Activated naive CD8-positive, alpha-beta T cell (primary cell): ENCODE results near the gene MYO16.

ENCODE experiments used
- H3K27ac Mint-ChIP-seq: one replicate; pipeline ENCODE4 v1.8.0; 2021; ENCODE audit warnings: mixed read lengths
- H3K27me3 Mint-ChIP-seq: one replicate; pipeline ENCODE4 v1.8.0; 2021; ENCODE audit warnings: mixed read lengths
- H3K36me3 Mint-ChIP-seq: one replicate; pipeline ENCODE4 v1.8.0; 2021; ENCODE audit warnings: mixed read lengths
- H3K4me1 Mint-ChIP-seq: one replicate; pipeline ENCODE4 v1.8.0; 2021; ENCODE audit warnings: low read depth, mixed read lengths
- H3K4me3 Mint-ChIP-seq: one replicate; pipeline ENCODE4 v1.8.0; 2021; ENCODE audit warnings: mild to moderate bottlenecking, mixed read lengths
- H3K9me3 Mint-ChIP-seq: one replicate; pipeline ENCODE4 v1.8.0; 2021; ENCODE audit warnings: low read depth, mixed read lengths

Gene MYO16

DNA sequence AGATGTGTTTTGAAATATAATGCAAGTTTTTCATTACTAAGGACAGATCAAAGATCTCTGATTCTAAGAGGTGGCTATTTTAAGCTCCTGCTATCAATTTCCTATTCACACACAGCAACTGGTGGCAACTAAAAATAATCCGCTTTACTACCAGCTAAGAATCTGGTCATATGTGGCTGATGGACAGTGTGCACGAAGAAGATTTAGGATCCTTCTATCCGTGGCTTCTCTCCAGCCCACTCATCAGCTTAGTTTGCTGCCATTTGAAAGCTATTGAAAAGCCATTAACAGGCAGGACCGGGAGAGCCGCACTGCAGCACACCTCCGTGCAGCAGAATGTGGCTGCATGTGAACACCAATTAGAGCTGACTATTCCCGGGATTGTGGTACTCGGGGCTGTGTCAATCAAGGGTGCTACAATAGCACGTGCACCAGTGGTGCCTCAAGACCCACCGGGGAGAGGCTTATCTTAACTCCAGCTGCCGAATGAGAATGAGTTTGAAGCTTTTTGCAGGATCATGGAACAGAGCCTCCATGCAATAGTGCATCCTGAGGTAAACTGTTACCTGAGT, at the start of gene MYO16:
Gene MYO16 (plus strand): TSS at position 431 of the 572 bp plus-strand sequence. CDS start 234 bp downstream, outside the sequence.
- Mint-ChIP-seq H3K36me3 (no peaks in the 10 kb centered on the region), H3K27ac (no peak within 1 kb of the TSS), H3K9me3 (no peaks in the 10 kb centered on the region), H3K27me3 (no peaks in the 10 kb centered on the region), H3K4me1 (no peaks in the 10 kb centered on the region), H3K4me3 (no peak within 1 kb of the TSS)

DNA sequence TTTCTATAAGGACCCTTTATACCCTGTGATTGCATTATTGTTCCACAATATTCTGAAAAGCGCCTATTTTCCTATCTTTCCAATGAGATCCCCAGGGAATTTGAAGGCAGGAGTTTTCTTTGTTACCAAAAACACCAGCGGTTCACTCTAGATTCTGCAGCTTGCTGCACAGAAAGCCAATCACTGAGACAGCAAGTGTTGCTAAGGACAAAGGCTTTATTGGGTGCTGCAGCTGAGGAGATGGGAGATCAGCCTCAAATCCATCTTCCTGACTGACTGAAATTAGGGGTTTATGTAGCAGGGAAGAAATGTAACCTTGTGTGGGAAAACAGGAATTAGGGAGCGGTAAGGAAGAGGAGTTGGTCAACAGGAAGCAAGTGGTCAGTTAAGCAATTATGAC, 42.6 kb upstream of the MYO16 start:
- peaks cover 6% of the 10 kb centered on the region for H3K27me3 Mint-ChIP-seq
- no peaks in the 10 kb centered on the region for H3K4me1 Mint-ChIP-seq
- H3K27ac Mint-ChIP-seq: no peak overlapping the region
- peaks cover 11% of the 10 kb centered on the region for H3K9me3 Mint-ChIP-seq
- no peak overlapping the region for H3K4me3 Mint-ChIP-seq
- H3K36me3 Mint-ChIP-seq: no peaks in the 10 kb centered on the region

DNA sequence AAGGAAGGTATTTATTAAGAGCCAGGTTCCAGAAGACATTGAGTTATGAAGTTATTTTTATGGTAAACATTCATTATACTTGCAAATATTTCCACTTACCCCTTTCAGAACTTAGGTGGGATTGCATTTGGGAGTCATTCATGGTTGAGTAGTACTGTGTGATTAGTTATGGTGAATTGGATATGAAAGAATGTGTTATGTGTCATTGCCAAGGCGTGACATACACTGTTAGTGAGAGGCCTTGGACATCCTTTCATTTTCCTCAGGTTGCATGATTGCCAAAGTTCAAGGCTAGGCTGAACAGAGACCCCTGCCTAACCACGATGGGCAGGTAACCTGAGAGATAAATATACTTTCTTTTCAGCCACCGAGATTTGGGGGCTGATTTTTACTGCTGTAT, 40.9 kb upstream of the MYO16 start:
- peaks cover 6% of the 10 kb centered on the region for H3K27me3 Mint-ChIP-seq

DNA sequence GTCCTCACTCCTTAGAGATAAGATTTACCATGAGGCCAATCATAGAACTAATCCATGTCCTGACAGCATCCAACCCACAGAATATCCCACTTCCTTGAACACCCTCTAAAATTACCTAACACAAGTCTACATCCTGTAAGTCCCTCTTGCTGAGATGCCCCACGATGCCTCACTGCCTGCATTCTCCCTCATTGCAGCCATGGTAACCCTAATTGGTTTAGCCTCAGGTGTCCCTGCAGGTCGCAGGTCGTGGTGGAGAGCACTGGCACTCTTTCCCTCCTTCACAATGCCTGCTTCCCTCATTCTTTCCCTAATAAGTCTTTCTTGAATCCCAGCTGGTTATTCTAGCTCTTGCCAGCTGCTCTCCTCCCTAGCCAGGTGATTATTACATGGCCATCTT, 35.3 kb upstream of the MYO16 start:
- peaks cover 6% of the 10 kb centered on the region for H3K27me3 Mint-ChIP-seq

More for the DNA sequence above, 40.9 kb upstream of the MYO16 start:
- H3K4me3 Mint-ChIP-seq: no peak overlapping the region
- no peaks in the 10 kb centered on the region for H3K4me1 Mint-ChIP-seq
- no peaks in the 10 kb centered on the region for H3K36me3 Mint-ChIP-seq
- peaks cover 11% of the 10 kb centered on the region for H3K9me3 Mint-ChIP-seq
- no peak overlapping the region for H3K27ac Mint-ChIP-seq

DNA sequence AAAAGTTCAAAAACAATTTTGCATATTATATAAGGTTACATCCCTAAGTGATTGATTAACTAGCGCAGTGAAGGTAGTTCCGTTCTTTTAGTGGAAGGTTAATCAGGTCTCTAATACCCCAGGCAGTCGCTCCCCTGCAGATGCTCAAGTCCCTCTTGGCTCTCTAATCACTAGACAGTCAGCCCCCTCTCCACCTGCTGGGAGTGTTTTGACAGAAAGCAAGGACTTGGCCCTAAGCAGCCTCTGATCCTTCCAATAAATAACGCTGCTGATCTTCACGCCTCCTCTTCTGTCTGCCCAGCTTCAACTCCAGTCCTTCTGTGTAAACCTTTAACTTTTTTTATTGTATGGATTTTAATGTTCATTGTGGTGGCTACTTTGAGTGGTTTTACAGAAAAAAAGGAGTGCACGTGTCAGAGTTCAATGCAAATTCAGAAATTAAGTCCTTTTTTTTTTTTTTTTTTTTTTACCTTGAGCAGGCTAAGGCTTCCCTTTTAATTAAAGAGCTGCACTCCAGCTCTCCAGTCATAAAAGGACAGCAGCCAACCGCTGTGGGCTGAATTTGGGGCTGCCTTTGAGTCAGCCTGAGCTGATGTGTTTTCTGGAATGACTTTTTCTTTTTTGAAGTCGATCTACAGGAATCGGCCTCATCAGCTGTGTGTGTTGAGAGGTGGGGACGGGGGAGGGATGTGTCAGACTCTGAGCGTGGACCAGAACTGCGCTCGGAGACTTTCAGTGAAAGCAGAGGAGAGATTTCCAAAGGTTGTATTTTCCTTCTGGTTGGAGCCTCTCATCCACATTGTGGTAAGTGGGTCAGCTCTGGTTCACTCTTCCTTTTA, 33.8 kb upstream of the MYO16 start:
- Mint-ChIP-seq H3K9me3 (peaks cover 4% of the 10 kb centered on the region), H3K27ac (no peak overlapping the region), H3K4me1 (no peaks in the 10 kb centered on the region), H3K27me3 (peaks cover 1% of the 10 kb centered on the region), H3K36me3 (no peaks in the 10 kb centered on the region), H3K4me3 (no peak overlapping the region)

More for the DNA sequence above, 35.3 kb upstream of the MYO16 start:
- H3K4me3 Mint-ChIP-seq: no peak overlapping the region
- no peaks in the 10 kb centered on the region for H3K36me3 Mint-ChIP-seq
- no peaks in the 10 kb centered on the region for H3K9me3 Mint-ChIP-seq
- no peaks in the 10 kb centered on the region for H3K4me1 Mint-ChIP-seq
- H3K27ac Mint-ChIP-seq: no peak overlapping the region

DNA sequence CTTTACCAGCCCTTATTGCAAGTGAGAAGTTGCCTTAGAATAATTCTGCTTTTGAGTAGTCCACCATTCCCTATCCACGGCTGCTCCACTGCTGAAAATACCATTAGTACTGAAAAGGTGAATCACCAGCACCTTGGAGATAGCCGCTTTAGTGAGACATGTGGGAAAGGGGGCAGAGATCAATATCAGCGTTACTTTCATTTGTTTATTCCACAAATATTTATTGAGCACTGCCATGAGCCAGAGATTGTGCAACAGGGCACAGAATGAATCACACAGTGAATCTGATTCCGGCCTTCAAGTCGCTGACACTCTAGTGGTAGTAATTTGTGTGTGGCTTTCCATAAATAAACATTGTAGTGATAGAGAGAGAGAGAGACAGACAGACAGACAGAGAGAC, 31.5 kb upstream of the MYO16 start:
- H3K27me3 Mint-ChIP-seq: no peaks in the 10 kb centered on the region
- no peak overlapping the region for H3K27ac Mint-ChIP-seq
- no peaks in the 10 kb centered on the region for H3K36me3 Mint-ChIP-seq
- H3K9me3 Mint-ChIP-seq: peaks cover 9% of the 10 kb centered on the region
- H3K4me3 Mint-ChIP-seq: no peak overlapping the region
- H3K4me1 Mint-ChIP-seq: no peaks in the 10 kb centered on the region

DNA sequence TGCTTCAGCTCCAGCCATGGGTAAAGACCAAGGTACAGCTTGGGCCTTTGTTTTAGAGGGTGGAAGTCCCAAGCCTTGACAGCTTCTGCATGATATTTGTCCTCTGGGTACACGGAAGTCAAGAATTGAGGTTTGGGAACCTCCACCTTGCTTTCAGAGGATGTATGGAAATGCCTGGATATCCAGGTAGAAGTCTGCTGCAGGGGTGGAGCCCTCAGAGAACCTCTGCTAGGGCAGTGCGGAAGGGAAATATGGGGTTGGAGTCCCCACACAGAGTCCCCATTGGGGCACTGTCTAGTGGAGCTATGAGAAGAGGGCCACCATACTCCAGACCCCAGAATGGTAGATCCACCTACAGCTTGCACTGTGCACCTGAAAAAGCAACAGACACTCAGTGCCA, 23.0 kb upstream of the MYO16 start:
- no peaks in the 10 kb centered on the region for H3K36me3 Mint-ChIP-seq
- no peaks in the 10 kb centered on the region for H3K4me1 Mint-ChIP-seq
- H3K27me3 Mint-ChIP-seq: peaks cover 3% of the 10 kb centered on the region
- peaks cover 12% of the 10 kb centered on the region for H3K9me3 Mint-ChIP-seq
- no peak overlapping the region for H3K27ac Mint-ChIP-seq
- no peak overlapping the region for H3K4me3 Mint-ChIP-seq

DNA sequence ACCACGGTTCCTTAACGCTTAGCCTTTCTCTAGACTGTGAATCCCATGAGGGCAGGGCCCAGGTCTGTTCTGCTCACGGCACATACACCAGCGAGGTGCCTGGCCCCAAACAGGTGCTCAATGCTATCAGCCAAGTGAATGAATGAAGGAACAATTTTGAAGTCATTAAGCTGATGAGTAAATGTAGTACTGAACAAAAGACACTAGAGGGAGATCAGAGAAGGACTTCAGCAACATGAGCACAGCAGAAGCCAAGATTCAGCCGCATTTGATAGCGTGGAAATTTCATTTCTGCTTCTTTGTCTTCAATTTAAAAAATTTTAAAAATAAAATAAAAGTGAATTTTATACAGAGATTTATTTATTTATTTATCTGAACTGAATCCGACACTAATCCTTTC, 20.1 kb upstream of the MYO16 start:
- peaks cover 5% of the 10 kb centered on the region for H3K9me3 Mint-ChIP-seq
- H3K27me3 Mint-ChIP-seq: peaks cover 3% of the 10 kb centered on the region
- H3K4me3 Mint-ChIP-seq: no peak overlapping the region
- no peak overlapping the region for H3K27ac Mint-ChIP-seq
- H3K36me3 Mint-ChIP-seq: no peaks in the 10 kb centered on the region
- H3K4me1 Mint-ChIP-seq: no peaks in the 10 kb centered on the region

DNA sequence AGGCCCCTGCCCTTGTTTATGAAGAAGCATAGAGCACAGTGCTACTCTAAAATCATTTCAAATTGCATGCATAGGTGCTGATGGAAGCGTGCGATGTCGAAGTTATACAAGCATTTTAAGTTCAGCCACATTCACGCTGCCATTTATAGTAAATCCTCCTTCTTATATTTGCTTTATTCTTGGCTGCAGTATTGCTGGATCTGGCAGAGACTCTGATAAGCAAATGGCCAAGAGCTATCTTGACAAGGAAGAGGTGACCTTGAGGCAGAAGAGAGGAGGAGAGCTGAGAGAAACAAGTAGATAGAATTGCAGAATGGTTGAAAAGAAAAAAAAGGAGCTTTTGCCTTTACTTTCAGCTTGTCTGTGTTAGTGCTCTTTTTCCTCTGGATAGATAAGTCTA, 18.9 kb upstream of the MYO16 start:
- H3K9me3 Mint-ChIP-seq: peaks cover 5% of the 10 kb centered on the region
- no peak overlapping the region for H3K4me3 Mint-ChIP-seq
- H3K4me1 Mint-ChIP-seq: no peaks in the 10 kb centered on the region
- H3K27ac Mint-ChIP-seq: no peak overlapping the region
- peaks cover 3% of the 10 kb centered on the region for H3K27me3 Mint-ChIP-seq
- H3K36me3 Mint-ChIP-seq: no peaks in the 10 kb centered on the region

DNA sequence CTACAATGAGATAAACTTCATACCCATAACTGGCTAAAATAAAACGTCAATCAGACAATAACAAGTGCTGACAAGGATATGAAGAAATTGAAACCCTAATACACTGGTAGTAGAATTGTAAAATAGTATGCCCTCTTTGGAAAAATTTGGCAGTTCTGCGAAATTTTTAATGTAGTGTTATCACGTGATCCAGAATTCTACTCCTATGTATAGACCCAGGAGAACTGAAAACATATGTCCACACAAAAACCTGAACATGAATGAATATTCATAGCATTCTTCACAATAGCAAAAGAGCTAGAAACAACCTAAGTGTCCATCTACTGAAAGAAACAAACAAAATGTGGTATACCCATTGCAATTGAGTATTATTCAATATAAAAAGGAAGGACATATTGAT, 14.2 kb upstream of the MYO16 start:
- H3K9me3 Mint-ChIP-seq: no peaks in the 10 kb centered on the region
- H3K4me1 Mint-ChIP-seq: no peaks in the 10 kb centered on the region
- H3K4me3 Mint-ChIP-seq: no peak overlapping the region
- H3K27ac Mint-ChIP-seq: no peak overlapping the region
- no peaks in the 10 kb centered on the region for H3K27me3 Mint-ChIP-seq
- no peaks in the 10 kb centered on the region for H3K36me3 Mint-ChIP-seq

DNA sequence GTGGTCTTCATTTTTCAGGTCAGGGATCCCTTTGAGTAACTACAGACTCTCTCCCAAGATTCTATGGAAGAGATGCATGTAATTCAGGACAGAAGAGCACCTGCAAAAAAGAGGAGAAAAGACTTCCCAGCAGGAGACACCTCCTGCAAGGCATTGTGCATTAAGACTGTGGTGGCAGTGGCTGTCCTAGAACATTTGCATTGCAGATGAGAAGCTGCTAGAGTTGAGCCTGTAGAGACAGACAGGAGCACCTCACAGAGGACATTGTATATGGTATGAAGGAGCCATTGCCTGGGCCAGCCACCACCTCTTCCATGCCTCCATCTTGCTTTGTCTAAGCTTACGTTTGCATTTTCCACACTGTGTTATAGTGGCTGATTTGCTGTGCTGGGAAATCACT, 11.2 kb upstream of the MYO16 start:
- Mint-ChIP-seq H3K4me1 (no peaks in the 10 kb centered on the region), H3K36me3 (no peaks in the 10 kb centered on the region), H3K27me3 (peaks cover 1% of the 10 kb centered on the region), H3K4me3 (no peak overlapping the region), H3K9me3 (no peaks in the 10 kb centered on the region), H3K27ac (no peak overlapping the region)

DNA sequence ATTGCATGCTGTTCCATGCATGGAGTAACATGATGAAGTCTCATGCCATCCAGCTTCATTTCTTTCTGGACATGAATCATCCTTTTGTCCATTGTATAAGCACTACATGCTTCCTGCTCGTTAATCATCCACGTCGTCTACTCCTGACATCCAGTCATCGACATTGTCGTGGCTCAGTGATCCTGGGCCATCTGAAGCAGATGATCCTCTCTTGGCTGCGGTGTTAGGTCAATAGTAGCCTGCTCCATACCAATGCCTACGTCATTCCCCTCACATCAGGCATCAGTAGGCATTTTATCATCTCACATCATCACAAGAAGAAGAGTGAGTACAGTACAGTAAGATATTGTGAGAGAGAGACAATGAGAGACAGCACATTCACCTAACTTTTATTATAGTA, 7.9 kb upstream of the MYO16 start:
- Mint-ChIP-seq H3K4me1 (no peaks in the 10 kb centered on the region), H3K4me3 (no peak overlapping the region), H3K27me3 (peaks cover 1% of the 10 kb centered on the region), H3K9me3 (no peaks in the 10 kb centered on the region), H3K27ac (no peak overlapping the region), H3K36me3 (no peaks in the 10 kb centered on the region)

DNA sequence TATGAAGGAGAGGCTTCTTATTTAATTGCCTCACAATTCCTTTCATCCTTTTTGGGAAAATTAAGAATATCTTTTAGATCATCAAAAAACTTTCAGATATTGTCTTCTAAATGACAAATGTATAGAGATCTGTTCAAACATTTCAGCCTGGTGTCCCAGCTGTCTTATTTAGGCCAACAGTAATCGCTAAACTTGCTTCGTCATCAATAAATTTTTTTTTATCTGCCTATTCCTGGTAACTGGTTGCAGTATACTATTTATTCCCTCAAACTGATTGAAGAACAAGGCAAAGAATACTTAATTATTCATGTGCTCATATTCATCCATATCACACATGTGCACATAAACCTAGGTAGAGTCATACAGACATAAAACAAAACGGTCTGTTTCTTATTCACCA, 5.3 kb upstream of the MYO16 start:
- Mint-ChIP-seq H3K27ac (no peak overlapping the region), H3K4me1 (no peaks in the 10 kb centered on the region), H3K4me3 (no peak overlapping the region), H3K9me3 (no peaks in the 10 kb centered on the region), H3K36me3 (no peaks in the 10 kb centered on the region), H3K27me3 (peaks cover 1% of the 10 kb centered on the region)

DNA sequence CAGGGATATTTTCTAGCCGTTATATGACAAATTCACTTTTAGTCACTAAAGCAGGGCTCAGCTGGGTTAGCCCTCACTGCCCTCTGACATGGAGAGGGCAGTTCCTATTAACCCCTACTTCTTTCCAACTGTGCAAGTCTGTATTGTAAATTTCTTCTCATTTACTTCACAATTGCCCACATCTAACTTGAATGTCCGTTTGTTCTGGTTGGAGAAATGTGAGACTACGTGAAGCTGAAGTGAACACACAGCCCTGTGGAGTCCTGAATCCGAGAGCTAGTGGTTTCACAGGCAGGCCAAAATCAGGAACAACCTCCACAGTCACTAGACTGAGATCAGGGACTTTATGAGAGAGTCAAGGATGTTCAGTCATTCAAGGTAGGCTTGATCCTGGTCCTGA, 4.4 kb upstream of the MYO16 start:
- no peaks in the 10 kb centered on the region for H3K36me3 Mint-ChIP-seq
- H3K4me1 Mint-ChIP-seq: no peaks in the 10 kb centered on the region
- H3K27ac Mint-ChIP-seq: no peak overlapping the region
- H3K9me3 Mint-ChIP-seq: no peaks in the 10 kb centered on the region
- no peak overlapping the region for H3K4me3 Mint-ChIP-seq
- peaks cover 1% of the 10 kb centered on the region for H3K27me3 Mint-ChIP-seq

DNA sequence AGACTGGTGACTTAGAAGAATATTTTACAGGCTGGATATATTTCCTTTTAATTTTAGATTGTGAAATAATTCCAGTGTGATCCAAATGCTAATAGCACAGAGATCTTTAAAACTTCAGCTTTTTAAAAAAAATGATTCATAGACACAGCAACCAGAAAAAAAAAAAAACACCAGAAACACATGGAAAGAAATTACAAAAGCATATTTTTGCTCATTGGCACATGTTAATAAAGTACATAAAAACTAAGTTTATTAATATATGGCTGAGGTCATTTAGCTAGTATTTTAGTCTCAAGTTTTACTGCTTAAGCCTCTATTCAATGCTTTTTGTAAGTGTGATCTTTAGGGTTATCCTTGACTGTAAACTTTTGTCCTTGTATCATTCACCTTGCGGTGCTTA, 577 bp downstream of the MYO16 start:
- no peak overlapping the region for H3K27ac Mint-ChIP-seq
- no peaks in the 10 kb centered on the region for H3K27me3 Mint-ChIP-seq
- H3K4me3 Mint-ChIP-seq: no peak overlapping the region
- H3K9me3 Mint-ChIP-seq: no peaks in the 10 kb centered on the region
- no peaks in the 10 kb centered on the region for H3K4me1 Mint-ChIP-seq
- H3K36me3 Mint-ChIP-seq: no peaks in the 10 kb centered on the region
